ENCODE measurements around the gene ALPK3. TPM values are rescaled to one million over a fixed set of nuclear protein-coding genes. Genes with fewer than 3 reads are reported as not detected.
A peak's percentile ranks its signal among the peaks of the same experiment; 100 is the strongest.

ALPK3 gene
- total RNA-seq, 1 donor from 2014 or later: 64.6 TPM

DNA sequence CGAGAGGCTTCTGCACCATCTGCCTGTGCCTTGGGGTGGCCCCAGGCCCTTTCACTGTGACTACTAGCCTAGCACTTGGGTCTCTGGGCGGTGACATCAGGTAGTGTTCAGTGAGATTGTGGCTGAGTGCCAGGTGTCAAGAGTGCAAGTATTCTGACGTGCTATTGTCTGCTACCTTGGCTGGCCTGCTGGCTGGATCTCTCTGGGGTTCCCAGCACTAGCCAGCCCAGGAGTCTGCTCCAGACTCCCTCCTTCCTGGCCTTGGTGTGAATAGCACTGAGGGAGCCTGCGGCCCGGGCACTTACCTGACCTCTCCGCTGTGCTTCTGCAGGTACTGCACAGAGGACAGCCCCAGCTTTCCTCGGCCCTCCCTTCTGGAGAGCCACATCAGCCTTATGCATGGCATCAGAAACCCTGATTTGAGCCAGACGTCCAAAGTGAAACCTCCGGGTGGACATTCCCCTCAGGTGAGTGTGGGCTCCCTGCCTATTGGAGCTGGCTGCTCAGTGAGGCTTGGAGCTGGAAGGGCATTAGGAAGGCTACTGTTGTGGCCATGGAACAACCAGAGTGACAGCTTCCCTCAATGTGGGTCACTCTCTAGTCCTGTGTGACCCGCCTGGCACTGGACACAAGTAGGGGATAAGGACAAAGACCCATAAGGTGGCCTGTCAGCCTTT is 17.5 kb upstream of the ALPK3 start:
- DNase-seq: no peak

DNA sequence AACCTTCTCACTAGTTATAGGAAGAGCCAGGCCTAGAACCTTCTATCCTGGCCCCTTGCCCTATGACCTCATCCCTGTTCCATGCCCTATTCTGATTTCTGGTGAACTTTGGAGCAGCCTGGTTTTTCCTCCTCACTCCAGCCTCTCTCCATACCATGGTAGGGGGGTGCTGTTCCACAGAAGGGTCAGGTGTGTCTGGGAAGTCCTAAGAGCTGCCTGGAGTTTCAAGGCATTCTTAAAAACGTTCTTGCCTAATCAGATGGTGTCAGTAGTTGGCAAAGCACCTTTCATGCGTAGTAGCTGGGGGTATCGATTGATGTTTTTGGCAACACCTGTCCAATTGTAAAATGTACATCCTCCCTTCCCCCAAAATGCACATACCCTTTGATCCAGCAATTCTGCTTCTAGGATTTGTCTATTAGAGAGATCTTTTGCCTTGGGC is 16.8 kb upstream of the ALPK3 start:
- DNase-seq: no peak

DNA sequence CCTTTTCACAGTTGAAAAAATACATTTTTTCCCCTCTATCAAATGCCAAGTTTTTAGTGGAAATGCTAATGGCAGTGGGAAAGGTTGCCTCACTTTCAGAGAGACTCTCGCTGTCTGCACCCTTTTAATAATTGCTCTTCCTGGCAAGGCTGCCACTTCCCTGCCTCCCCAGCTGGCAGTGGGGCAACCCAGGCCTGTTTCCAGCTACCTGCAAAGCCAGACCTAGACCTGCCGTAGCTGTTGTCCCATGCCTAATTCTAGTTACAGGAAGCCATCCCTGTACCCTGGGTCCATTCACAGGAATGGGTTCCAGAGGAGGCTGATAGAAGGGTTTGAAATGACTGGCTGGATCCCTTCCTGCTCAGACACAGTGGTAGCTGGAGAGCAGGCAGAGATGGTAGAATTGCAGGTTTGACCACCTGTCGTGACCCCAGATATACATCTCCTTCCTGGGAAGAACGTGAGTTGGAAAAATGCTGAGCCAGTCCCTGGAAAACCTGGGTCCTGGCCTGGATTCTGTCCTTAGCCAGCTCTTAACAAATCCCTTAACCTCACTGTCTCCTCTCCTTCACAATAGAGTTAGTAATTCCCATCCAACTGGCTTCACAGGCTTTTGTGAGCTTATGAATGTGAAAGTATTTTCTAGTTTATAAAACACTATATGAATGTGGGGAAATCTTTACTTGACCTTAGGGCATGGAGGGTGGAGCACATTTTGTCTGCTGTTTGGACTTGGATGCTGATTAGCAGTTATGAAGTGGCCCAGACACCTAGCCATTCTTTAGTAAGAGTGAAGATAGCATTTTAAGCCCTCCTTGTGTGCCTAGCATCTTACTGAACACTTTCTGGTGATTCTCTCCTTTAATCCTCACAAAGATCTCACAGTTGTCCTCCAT is 12.9 kb upstream of the ALPK3 start:
- no peak for DNase-seq

DNA sequence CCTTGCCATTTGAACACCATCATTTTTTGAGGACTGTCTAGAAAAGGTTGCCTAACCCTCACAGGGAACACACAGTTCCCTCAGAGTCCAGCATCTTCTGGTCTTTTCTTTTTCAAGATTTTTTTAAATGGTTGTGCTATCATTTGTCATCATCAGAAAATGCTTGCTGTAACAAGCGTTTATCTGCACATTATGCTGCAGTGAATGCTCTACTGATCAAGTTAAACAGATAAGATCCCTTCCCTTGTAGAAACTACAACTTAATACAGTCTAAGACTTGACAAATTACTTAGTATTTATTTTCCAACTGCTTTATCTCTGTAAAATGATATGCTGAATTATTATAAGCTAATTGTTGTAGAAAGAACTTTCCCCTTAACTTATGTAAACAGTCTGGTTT is 11.9 kb upstream of the ALPK3 start:
- DNase-seq: no peak

DNA sequence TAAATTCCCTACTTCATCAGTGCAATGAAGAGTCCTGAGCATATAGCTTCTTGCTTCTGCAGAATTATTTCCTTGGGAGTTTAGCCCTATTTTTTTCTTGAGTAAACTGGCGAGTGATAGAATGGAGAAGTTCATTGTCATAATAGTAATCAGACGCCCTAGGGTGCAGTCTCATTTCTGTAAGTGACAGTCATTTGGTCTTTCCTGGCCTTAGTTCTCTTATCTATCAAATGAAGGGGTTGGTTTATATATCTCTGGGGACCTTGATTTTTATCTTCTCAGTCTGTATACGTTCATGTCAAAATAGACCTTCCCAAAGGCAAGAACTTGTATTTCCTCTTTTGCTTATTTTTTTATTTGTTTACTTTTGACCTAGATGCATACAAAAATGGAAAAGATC is 9.9 kb upstream of the ALPK3 start:
- DNase-seq: no peak

DNA sequence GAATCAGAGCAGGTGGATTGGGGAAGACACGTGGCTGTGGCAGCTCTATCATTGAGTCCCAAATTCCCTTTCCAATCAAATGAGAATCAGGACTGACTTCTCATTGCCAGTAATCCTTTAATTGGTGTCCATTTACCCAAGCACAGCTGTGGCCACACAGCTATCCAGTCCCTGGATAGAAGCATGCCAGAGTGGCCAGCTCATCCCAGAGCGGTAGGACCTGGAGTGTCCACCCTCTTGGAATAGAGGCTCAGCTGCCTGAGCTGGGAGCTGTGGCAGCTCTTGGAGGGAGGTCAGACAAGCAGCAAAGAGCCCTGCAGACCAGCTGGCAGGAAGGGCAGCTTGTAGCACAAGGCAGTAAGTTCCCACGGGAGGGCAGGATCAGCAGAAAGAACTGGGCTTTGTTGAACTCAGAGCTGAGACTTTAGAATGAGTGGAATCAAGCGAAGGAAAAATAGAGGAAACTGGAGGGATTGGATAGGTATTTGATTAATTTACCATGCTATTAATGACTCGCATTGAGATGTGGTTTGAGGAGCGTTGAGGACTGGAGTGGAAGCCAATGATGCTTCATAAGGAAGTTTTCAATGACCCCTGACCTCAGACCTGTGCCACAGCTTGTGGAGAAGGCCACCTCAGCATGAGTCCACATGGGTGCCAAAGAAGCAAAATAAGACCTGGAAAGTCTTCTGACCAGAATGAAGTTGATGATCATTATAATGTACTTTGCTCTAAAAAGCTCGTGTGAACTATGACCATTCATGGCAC is 6.9 kb upstream of the ALPK3 start:
- DNase-seq: peak; percentile 63

DNA sequence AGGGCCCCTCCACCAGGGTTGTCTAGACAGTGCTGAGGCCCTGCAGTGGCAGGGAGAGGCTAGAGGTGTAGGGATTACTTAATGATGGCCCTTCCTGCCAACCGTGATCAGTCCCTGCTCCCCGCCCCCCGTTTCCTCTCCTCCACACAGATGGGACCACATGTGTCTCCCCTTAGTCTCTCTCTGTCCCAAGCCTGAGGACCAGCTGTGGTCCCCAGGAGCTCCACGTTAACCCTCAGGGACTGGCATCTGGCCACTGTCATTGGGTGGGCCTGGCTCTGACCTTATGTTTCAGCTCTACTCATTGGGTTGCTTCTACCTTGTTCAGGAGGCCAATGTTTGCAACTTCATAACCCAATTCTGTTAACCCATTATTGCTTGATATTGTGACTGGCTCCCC is 6.0 kb upstream of the ALPK3 start:
- DNase-seq: no peak

DNA sequence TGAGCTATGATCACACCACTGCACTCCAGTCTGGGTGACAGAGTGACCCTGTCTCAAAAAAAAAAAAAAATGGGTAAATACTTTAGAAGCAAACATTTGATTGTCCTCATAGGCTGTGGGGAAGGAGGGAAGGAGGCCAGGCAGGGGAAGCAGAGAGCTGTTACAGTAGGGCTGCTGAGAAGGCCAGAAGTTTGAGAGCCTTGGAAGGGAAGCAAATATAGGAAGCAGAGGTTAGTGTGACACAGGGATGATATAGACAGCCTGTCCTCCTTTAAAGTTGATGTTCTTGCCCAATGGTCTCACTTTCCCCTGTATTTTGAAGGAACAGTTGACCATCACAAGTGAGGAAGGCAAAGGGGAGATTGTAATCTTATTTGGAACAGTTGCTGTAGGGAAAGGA is 5.3 kb upstream of the ALPK3 start:
- no peak for DNase-seq

DNA sequence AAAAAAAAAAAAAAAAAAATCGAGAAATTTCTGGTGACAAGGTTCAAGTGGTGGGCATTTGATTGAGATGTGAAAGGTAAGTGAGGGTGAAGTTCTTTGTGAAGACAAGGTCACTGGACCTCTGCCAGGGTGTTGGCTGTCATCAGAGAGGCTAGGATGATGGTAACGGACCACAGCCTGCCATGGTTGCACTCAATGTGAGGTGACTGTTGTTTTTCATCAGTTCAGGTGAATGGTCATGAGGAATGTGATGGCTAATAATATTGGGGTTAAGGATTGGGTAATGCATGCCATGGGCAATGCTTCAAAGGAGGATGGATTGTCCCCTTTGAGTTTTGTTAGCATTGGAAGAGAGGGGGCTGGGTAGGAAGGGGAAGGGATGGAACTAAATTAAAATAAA is 4.3 kb upstream of the ALPK3 start:
- no peak for DNase-seq

DNA sequence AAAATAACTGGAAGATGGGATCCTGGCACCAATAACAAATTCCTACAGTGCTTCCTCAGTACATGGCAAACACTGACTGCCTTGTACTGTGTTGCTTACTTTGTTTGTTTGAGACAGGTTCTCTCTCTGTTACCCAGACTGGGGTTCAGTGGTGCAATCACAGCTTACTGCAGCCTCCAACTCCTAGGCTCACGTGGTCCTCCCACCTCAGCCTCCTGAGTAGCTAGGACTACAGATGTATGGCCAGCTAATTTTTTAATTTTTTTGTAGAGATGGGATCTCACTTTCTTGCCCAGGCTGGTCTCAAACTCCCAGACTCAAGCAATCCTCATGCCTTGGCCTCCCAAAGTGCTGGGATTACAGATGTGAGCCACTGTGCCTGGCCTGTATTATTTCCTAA is 3.7 kb upstream of the ALPK3 start:
- DNase-seq: no peak

DNA sequence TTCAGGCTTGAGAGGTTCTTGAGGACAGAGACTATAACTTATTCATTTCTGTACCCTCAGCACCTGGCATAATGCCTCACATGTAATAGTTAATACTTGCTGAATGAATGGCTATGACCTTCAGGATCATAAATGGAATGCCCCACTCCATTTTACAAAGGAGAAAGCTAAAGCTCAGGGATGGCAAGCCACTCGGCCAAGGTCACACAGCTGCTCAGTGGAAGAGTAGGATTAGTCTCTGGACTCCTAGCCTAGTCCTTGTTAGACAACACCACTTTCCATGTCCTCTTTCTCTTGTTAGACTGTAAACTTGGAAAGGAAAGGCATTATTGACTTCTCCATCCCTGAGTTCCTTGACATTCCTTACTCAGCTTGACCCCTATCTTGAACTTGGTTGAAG is 3.2 kb upstream of the ALPK3 start:
- no peak for DNase-seq

DNA sequence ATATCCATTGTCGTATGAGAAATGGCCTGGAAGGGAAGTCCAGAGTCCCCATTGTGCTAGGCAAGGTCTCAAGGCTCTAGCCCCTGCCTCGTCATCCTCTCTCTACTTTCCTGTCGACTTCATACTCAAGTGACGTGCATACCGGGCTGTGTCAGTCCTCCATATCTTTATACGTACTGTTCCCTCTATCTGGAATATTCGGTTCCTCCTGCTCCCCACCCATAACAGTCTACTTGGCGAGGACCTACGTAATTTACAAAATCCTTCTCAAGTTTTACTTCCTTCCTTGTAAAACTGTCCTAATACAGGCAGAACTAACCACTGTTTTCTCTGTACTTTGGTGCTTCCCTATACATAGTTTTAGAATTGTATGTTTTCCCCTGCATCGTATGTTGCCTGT is 2.2 kb upstream of the ALPK3 start:
- DNase-seq: no peak

DNA sequence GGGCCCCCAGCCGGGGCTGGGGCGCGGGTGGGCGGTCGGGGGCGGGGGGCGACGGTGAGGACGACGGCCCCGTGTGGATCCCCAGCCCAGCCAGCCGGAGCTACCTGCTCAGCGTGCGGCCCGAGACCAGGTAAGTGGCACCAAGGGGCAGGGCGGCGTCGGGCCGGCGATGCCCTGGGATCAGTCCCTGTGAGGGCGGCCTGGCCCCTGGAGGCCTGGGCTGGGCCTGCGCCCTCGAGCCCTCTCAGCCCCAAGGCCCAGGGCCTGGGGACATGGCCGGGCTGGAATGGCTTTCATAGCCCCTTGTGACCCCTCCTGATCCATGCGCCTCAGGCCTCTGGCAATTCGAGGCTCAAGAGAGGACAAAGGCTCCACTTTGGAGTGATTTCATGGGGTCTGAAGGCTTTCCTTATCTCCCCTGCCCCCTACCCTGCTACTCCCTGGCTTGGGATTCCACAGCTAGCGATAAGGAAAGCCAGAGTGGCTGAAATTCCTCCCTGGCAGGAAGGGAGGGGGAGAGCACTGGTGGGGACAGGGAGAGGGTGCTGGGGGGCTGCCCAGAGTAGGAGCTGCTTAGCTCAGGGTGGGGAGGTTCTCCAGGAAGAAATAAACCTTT is 418 bp downstream of the ALPK3 start:
- DNase-seq: peak; percentile 50

DNA sequence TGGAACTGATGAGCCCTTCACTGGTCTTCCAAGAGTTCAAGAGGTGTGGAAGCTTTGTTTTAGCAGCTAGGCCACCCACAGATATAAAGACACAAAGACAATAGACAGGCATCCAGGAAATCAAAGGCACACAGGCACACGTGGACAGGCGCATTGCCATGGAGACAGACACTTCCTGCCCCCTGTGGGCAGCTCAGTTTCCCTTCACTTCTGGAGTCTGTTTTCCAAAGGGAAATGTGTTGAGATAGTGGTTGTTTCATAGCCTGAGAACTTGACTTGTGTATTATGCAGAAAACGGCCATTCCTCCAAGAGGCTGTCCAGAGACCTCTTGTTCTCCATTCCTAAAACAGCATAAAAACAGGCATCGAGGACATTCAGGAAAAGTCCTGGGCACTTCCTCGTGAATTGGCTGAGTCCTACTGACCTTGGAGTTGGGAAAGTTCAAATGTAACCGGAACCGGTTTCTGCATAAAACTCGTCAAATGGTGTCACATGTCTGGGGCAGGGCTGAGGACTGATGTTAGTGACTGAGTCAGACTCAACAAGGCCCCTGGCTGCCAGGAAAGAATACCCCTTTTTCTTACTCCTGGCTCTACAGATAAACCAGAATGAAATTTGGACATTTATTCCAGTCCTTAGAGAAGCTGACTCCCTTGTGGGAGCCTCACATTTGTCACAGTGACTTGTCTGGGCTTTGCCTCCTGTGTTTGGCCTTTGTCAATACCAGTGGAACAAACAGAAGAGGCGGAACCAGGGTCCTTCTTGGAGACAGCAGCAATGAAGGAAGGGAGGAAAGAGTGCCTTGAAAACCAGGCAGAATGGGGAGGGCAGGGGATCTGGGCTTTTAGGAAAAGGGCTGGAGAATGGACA is 1.3 kb downstream of the ALPK3 start:
- DNase-seq: peak; percentile 68

DNA sequence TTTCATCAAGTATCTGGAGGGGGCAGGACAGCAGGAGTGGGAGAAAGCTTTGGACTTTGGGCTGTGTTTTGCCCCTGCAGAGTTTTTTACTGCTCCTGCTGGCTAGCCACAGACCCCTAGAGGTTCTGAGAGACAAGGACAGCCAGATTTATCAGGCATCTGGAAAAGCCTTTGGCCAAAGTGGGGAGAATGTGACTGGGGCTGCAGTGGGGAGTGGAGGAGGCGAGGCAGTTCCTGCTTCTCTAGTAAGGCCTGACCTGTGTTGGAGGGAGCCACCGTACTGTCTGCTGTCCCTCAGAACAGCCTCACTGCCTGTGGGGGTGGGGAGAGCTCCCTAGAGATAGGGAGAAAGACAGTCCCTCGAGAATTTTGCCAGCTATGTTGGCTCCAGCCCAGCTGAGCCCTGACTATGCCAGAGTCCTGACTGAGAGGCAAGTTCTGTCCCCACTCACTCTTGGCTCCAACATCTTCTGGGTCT is 2.2 kb downstream of the ALPK3 start:
- peak; percentile 41 for DNase-seq

DNA sequence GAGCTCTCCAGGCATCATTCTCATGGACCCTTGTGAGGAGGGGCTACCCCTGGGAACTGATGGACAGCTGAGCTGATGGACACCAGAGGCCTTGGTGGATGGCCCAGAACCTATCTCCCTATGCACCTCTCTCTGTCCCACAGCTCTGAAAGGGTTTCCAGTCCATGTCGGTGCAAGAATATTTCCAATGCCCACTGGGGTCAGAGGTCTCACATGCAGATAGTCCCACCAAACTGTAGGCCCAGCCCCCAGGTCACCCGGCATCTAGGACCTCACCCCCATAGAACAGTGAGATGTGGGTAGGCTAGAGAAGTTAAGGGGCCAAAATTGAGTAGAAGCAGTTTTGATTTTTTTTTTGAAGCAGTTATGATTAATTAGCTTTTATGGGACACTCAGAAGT is 2.6 kb downstream of the ALPK3 start:
- no peak for DNase-seq

DNA sequence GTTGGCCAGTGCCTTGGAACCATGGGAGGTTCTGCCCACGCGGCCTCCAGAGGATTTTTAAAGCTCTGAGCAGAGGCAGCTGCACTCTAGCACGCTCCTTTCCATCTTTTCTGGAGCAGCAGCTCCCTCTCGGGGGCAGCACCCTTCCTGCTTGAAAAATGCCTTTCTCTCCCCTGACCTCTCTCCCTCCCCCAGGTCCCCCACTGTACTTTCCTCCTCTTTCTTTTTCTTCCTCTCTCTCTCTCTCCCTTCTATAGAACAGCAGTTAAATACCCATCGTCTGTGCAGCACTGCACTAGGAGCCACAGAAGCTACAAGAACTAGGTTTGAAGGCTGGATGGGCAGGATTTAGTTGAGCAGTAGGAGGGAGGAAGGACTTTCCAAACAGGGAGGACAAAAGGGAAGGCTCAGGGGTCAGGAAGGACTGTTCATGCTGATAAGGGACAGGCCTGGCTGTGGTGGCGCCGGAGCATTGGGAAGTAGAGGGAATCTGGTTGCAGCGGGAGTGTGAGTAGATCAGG is 4.4 kb downstream of the ALPK3 start:
- no peak for DNase-seq

DNA sequence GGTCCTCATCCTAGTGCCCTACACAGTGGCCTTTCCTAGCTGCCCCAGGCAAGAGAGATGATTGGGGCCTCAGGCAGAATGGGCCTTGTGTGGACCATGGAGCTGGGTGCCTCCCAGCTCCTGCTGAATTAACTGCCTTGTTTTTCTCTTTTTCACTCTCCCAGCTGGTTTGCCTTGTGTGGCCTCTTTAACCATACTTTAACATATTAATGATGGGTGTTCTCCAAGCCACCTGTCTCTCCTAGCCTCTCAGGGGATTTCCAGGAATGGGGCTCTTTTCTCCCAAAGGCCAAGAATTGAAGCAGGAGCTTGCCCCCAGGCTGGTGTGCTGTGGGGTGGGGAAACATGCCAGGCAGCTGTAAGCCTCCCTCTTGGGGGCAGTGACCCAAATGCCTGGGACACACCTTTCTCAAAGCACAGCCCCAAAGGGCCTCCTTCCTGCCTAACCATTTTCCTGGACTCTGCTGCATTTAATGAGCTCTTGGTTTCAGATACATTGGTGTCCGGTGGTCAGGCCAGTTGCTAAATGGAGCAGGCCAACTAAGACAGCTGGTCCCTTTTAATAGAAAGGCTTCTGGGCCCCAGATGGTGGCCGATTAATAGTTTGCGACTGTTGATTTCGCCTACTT is 5.6 kb downstream of the ALPK3 start:
- DNase-seq: peak; percentile 60

DNA sequence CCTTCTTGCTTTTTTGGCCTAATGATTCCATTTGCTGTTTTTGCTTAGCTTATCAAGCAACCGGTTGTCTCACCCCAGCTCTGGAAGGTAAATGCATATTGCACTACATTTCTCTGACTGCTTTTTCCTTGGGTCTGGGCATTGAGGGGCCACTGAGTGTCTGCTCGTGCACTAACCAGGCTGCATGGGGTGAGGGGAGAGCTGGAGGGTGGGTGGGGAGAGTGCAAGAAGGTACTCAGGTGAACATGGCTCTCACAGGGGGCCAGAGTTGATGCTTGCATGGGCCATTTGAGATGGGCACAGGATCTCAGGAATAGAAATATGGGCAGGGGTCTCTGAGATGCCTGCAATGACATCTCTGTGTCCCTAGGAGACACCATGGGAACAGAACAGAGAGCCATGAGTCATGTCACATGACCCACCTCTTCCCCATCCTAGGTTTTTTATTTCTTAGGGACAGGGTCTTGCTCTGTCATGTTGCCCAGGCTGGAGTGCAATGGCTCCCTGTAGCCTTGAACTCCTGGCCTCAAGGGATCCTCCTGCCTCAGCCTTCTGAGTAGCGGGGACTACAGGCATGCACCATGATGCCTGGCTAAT is 6.2 kb downstream of the ALPK3 start:
- DNase-seq: no peak

All from tongue (tissue), 2 donors.